Activated CD4-positive, CD25-positive, alpha-beta regulatory T cell treated with anti-CD3 and anti-CD28 coated beads, Interleukin-2, amount 50 U/mL, for 16 hours (primary cell): Measurements from ENCODE around the gene PROM1.

Experiments used
- DNase-seq: peaks from one replicate; pipeline ENCODE4 v3.0.0-alpha.2; 2020; ENCODE audit warnings: low read depth, low spot score

Gene PROM1

GRCh38 chr4:15942283-15942682, 141.5 kb downstream of the PROM1 start:
- no peak for DNase-seq

DNA sequence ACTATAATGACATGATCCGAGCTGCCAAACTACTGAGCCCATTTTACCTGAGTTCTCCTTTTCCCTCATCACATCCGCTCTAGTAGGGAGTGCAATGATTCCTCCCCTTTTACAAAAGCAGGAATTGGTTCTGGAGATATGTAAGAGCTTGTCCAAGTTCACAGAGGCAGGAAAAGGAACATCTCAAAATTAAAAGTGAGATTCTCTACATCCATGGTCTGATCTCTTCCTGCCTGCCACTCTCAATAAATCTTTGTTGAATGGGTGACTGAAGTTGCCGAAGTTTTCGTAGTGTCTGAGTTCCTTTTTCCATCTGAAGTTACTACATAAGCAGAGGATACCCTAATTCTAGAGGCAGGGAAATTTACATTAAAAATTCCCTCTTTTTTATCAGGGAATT, 145.2 kb downstream of the PROM1 start, which contains the start of gene FGFBP1:
TSS of gene FGFBP1 (minus strand) at position 101 of the 400 bp plus-strand sequence. CDS start 2,108 bp downstream, outside the sequence.
- no peak for DNase-seq

- DNase-seq, result no peak
These were observed 145.6 kb downstream of the PROM1 start for GRCh38 chr4:15938182-15938581.

DNA sequence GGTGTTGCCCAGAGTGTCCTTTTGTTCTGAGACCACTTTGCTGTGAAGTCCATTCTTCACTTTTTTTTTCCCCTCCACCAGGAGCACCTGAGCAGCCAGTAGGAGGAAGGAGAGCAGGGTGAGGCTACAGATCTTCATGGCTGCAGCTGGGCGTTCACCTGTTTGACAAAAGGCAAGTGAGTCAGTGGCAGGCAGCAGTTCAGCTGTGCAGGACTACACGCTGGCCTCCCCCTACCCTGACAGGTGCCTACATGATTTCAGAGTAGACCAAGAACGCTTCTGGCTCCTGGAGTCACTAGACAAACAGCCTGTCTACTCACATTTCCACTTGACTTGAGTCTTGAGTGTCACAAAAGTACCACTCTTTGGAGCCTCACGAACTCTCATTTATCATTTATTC, 147.3 kb downstream of the PROM1 start:
- DNase-seq, result no peak

DNA sequence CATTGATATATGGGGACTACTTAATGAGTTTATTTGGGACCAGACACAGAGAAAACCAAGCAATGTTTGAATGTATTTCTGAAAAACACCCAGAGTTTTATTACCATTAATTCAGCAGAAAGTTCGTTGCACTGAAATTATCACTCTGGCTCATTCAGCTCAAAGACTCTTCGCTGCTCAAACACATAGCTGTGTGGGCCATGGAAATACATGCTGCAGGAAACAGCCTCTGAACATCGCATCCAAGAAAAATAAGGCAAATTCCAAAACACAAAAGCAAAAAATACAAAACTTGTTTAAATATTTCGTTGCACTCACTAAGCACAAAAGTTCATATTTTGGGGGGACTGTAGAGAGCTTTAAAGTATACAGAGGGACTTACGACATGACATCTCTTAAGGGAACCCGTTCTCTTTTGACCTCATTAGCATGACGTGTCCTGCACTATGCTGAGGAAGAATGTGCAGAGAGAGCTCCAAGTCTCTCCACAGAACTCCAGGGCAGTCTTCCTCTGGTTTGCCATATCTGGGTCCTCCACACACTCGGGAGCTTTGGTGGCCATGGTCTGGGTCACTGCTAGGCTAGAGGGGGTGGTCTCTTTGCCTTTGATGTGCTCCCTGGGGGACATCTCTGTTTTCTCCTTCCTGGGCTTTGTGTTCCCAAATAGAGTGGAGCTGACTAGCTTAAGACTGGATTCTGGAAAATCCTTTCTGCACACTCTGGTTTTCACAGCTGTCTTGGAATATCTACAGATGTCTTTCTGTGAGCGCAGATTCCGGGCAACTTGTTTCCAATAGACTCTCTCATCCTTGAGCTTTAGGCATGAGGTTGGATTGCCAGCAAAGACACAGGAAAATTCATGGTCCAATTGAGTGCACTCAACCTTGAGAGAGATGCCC, 148.1 kb downstream of the PROM1 start:
- no peak for DNase-seq

DNA sequence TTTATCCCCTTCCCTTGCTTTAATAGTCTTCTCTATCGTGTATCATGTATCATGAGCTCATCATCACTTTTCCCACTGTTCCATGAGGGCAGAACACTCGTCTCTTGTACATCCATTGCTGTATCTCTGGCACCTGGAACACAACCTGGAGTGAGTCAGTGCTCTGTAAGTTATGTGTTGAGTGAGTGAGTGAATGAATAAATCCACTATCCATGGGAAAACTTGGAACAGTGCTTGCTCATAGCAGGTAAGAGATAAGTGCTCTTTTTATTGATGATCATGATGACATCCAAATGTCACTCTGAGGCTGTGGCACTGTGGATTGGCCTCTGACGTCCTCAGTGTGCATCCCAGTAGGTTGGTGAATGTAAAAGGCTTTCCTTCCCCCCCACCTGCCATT, 149.6 kb downstream of the PROM1 start:
- DNase-seq, result no peak

DNA sequence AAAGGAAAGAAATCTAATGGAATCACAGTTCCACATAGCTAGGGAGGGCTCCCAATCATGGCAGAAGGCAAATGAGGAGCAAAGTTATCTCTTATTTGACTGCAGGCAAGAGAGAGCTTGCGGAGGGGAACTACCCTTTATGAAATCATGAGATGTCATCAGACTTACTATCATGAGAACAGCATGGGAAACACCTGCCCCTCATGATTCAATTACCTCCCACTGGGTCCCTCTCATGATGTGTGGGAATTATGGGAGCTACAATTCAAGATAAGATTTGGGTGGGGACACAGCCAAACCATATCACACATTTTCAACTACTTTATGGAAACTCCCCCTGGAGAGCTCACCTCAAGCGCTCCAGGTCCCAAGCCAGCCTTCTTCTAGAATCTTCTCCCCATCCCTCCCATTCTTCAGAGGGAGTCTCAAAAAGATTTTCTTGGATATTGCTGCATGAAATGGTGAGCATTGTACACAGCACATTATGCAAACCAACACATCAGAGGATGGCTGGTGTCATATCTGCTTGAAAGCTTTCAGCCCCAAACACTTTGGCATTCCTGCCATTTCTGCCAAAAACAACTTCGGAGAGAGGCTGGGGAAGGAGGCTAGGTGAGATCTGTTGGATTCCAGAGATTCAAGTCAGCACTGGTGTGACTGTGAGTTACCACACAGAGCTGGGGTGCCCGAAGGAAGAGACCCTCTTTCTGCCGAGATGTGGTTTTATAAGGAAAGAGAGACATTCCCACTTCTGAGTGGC, 152.2 kb downstream of the PROM1 start:
- DNase-seq, result no peak

GRCh38 chr4:15930314-15930713, 153.5 kb downstream of the PROM1 start:
- no peak for DNase-seq

- DNase-seq, result no peak
These were observed 154.3 kb downstream of the PROM1 start for GRCh38 chr4:15929540-15929939.

- no peak for DNase-seq
These were observed 154.9 kb downstream of the PROM1 start for GRCh38 chr4:15928883-15929282.

GRCh38 chr4:15926486-15926885, 157.3 kb downstream of the PROM1 start:
- DNase-seq, result no peak

DNA sequence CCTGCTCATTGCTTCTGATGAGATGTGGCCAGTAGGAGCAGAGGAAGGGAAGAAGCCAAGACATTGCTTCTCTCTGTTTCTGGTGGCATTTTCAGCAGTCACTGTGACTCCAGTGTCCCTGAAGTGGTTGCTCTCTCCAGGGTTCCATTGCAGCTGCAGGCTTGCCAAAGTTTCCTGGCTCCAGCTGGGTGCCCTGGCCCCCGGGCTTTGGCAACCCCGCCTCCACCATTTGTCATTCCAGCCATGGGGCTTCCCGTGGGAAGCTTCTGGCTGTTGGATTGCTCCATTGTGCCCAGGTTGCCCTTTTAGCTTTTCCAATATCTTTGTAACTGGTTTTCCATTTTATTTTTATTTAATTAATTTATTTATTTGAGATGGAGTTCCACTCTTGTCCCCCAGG, 158.0 kb downstream of the PROM1 start:
- no peak for DNase-seq

DNA sequence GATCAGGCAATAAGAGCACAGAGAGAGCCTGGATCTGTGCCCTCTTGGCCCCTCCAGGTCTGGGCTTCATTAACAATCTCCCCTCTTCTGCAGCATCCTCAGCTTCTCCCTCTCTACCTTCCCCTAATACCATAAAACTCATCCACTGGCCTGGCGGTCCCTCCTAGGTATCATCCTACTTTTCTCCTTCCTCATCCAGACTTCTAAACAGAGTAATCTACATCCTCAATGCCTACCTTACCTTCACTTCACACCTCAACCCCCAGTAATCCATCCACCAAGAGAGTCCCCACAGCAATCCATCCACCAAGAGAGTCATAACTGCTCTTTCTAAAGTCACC, 162.3 kb downstream of the PROM1 start:
- no peak for DNase-seq

- no peak for DNase-seq
These were observed 162.9 kb downstream of the PROM1 start for GRCh38 chr4:15920723-15921591.

GRCh38 chr4:15918484-15919129, 165.2 kb downstream of the PROM1 start:
- no peak for DNase-seq
